Raji (cell line): ENCODE results near the gene CROCC2.

Experiments used
- POLR2A ChIP-seq: IDR thresholded peaks from 2 replicates; pipeline ENCODE4 v1.6.1; 2011; ENCODE audit warnings: low read depth, low read length, control low read depth; ENCODE audit not compliant: insufficient read depth

Gene CROCC2

DNA sequence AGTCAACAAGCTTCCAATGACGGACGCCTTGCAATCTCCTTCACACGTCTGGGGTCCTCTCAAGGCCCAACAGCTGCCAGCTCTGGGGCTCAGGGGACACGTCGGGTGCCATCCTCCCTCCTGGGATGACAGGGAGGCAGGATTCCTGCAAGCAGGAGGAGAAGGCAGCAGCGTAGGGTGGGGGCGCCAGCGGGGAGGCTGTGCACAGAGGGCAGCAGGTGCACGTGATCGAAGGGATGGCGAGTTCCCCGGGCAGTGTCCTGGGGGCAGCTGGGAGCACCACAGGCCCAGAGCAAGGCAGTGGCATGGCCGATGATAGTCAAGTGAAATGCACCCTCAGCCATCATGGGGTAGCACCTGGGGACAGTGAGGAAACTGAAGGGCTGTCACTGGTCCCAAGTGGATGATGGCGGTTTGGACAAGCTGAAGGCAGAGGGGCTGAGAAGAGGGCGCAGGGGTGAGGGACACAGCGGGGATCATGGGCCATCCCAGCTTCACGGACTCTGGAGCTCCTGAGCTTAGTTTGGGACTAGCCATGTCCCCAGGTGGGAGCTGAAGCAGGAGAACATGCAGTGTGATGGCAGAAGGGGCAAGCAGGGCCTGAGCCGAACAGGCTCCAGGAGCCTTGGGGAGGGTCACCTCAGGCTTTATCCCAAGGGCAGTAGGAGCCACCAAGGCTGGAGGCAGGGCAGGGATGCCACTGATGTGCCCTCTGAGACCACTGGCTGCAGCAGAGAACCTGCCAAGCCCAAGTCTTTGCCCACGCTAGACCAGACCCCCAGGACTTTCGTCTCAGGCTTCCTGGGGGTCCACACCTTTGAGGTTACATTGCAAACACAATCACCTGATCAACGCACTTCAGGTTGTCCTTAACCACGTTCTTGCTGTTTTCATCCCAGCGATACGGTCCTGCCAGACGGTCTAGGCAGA, 76.0 kb downstream of the CROCC2 start:
- no peak for TF ChIP-seq POLR2A

DNA sequence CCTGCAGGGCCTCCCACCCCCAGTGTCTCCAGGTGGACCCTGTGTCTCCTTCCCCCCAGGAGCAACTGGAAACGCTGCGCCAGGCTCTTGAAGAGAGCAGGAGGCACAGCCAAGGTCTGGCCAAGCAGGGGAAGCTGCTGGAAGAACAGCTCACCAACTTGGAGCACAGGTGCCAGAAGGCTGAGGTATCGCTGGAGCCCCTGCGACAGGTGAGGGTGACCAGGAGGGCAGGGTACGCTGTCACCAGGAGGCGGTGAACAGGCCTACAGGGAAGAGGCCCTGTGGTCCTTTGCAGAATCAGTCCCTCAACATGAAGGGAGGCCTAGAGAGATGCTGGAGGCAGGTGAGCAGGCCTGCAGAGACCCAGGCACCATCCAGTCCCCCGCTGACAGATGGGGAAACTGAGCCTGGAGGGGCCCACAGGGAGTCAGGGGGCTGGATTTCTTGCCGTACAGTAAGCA, 76.7 kb downstream of the CROCC2 start:
- no peak for TF ChIP-seq POLR2A

DNA sequence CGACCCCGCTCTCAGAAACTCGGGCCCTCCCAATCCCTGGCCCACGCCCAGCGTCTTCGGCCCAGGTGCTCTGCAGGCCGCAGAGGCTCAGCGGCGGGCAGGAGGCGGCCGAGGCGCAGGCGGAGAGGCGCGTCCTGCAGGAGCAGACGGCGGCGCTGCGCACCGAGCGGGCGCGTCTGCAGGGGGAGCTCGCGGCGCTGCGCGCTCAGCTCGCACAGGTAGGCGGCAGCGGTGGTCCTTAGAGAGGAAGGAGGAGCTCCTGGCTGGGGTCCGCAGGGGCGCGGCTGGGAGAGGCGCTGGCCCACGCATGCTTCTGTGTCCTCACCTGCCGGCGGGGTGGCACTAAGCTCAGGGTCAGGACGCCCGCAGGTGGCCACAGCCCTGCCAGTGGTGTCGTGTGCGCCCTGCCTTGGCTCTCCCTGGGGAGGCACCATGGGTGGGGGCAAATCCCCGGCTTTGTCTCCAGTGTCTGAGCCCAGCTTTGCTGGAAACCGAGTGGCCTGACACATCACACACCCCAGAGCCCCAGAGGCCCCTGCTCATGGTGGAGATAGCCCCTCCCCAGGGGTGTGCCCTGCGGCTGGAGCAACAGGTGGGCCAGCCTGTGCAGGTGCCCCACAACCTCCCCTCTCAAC, 77.3 kb downstream of the CROCC2 start:
- no peak for TF ChIP-seq POLR2A

DNA sequence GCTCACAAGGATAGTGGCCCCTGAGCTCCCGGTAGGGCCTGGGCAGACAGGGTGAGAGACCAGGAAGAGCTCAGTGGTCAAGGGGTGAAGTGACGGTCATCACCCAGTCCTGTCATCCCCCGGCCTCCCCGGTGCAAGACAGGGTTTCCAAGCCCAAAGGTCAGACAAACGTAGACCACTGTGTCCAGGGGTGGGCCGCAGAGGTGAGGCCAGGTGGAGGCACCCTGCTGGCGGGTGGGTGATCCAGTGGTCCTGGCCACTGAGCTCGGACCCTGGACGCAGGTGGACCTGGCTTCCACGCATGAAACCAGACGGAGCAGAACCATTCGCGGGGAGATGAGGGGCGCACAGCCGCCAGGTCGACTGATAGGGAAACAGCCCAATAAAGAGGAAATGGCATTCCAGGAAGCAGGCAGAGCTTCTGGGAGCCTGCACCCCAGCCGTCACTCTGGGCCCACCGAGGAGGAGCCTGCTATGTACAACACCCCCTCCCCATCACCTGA, 77.9 kb downstream of the CROCC2 start:
- TF ChIP-seq POLR2A: no peak

DNA sequence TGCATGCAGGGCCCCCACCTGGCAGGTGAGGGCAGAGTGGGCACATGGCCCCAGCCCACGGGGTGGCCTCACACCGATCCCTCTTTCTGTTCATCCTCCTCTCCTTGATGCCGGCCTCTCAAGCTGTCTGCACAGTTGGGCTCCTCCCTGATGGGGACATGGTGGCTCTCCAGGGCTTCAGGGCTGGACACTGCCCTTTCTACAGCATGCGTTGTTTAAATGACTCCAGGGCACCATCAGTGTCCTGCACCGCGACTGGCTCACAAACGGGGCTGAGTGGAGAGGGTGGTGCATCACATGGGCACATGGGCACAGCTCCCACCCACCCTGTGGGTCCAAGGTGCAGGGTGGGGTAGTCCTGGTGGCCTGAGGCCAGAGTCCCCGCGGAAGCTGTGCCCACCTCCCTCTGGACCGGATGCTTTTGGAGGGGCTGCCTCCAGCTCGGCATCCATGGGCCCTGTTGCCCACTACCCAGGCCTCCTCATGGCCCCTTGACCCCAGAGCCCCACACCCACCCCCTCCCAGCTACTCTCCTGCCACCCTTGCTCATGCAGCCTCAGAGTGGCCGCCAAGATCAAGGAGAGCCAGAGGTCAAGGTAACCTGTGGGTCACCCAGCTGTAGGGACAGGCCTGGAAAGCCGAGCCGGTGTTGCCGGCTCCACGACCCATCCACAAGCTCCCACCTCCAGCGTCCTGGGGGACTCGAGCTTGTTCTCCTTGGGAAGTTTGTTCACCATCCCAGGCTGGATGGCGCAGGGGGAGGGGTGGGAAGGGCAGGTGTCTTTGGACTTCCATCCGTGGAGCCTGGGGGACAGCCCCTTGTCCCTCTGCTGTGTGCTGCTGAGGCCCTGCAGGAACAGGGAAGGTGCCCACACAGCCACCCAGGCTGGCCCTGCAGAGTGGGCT, 80.0 kb downstream of the CROCC2 start:
- TF ChIP-seq POLR2A: no peak

DNA sequence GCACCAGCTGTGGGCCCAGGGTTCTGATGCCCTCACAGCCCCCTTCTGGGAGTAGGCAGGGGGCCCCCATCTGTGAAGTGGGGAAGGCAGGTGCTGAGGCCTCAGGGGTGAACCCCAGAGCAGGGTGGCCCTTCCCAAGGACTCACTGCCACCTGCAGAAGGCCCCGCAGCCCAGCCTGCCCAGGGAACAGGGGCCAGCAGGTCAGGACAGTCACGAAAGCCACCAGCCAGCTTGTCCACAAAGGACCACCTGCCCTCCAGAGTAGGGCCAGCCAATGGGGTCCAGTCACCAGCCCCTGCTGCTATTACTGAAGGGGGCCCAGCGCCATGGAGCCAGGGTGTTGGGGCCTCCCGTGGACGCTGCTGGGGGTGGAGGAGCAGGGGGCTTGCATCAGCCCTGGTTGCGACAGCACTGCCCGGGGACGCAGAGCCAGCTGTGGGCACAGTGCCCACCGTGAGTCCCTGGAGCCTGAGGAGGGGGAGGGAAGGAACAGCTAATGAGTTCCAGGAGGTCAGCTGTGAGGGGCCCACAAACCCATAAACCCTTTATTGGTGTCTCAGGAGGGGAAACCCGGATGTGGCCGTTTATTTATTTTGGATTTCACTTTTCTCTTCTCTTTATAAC, 80.8 kb downstream of the CROCC2 start:
- no peak for TF ChIP-seq POLR2A

DNA sequence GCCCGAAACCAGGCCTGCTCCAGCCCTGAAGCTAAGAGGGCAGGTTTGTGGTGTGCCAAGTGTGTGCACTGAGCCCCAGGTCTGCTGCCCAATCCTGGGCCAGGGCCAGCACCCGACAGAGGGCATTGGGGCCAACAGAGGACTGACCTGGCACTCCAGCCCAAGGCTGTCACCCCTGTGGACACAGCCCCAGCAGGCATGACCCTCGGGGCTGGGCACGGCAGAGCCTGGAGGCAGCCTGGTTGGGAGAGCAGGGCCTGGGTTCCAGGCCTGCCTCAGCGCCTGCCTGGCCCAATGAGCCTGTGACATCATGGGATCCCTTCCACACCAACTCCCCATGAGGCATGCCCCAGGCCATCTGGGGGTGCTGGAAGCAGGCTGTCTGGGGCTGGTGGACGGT, 81.5 kb downstream of the CROCC2 start:
- TF ChIP-seq POLR2A: no peak

DNA sequence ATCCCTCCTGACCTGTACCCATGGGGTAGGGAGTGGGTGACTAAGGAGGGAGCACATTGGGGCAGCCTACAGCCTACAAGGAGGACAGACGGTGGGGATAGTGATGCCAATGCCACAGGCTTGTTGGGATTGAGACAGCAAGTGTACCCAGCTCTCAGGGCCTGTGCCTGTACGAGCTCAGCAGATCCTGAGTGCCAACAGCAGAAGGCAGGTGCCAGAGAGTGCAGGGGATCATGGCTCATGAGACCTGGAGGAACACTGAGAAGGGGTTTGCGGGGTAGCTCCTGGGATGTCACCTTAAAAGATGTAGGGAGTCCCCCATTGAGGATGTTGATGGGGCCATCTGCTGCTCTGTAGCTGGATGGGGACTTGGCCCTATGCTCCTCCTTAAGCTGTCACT, 82.0 kb downstream of the CROCC2 start:
- TF ChIP-seq POLR2A: no peak

DNA sequence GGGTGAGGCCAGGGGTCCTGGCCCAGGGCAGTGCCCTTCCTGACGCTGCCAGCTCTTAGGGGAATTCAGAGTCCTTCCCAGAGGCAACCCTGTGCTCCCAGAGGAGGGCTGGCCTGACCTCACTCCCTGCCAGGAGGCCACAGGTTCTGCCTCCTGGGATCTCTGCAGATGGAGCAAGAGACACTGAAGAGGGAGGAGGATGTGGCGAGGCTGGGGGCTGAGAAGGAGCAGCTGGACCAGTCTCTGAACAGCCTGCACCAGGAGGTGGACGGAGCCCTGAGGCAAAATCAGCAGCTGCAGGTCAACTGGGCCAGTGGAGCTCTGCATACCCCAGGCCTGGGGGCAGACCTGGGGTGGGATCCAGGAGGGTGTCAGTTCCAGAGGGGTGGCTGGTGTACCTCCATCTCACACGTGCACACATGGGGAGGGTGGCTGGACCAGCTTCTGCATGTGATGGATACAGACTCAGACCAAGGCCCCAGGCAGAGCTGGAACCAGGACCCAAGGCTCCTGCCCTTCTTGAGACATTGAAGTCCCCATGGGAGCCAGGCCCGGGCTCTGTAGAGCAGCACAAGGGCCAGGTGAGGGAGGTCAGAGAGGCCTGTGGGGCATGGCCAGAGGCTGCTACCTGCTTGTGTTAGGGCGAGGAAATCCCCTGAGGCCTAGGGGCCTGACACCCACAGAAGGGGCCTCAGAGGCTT, 82.6 kb downstream of the CROCC2 start:
- TF ChIP-seq POLR2A: no peak

DNA sequence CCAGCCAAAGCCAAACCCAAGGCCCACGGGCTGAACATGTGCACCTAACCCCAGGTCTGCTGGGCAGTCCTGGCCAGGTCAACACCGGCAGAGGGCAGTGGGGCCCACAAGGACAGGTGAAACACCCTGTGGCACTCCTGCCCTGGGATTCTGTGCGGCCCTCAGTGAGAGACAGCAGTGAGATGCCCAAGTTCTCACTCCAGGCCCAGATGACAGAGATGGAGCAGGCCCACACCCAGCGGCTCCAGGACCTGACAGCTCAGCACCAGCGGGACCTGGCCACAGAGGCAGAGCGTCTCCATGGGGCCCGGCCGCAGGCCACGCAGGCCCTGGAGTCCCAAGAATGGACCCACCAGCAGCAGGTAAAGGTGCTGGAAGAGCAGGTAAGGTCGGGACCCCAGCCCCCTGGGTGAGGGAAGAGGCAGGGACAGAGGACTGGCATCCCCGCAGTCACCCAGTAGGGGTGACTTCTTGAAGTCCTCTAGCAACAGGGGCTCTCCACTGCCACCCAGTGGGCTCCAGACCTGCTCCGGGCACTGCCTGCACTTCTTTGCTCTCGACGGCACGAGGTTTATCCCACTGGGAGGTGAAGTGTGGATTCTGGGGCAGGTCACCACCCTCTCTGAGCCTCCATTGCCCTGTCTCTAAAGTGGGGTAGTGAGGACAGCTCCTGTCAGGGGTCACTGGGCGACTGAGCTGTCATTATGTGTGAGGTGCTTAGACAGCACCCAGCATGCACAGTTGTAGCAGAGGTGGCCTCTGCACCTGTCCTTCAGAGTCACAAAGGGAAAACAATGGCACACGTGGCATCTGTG, 83.5 kb downstream of the CROCC2 start:
- TF ChIP-seq POLR2A: no peak

DNA sequence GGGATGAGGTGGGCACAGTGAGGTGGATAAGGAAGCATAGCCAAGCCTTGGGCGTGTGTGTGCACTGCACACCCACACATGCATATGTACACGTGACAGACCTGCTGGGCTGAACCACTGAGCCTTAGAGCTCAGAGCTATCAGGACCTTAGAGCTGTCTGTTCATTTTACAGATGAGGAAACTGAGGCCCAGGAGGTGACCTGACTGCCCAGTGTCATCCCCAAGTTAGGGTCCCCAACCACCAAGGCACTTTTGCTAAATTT, 84.1 kb downstream of the CROCC2 start:
- no peak for TF ChIP-seq POLR2A

DNA sequence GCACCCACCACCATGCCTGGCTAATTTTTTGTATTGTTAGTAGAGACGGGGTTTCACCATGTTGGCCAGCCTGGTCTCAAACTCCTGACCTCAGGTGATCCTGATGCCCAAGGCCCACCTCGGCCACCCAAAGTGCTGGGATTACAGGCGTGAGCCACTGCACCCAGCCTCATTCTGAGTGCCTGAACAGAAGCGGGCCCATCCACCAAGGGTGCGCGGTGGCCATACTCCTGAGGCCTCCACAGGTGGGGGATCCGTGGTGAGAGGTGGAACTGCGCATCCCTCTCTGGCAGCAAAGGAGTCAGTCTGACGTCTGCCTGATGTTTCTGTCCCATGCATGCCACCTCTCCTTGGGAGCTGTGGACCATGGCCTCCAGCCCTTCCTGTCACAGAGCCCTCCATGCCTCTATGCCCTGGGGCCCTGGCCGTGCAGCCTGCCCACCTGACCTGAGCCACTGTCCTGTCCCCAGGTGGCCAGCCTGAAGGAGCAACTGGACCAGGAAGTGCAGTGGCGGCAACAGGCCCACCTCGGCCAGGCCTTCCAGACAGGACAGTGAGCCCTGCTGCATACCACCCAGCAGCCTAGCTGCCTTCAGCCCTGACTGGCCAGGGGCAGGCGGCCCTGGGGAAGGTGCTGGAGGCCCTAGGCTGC, 84.7 kb downstream of the CROCC2 start:
- no peak for TF ChIP-seq POLR2A
